ENCODE measurements around the gene CEBPG.

CEBPG gene

GRCh38 chr19:33375837-33376159 is 2.3 kb downstream of the CEBPG start:
- H3K27ac ChIP-seq, result no peak overlapping the region; the same call in 1 of the 2 replicates

GRCh38 chr19:33376423-33376822 is 2.9 kb downstream of the CEBPG start:
- TF ChIP-seq ZFX (IDR thresholded peaks at IDR 0.05), result no peak
- TF ChIP-seq CTCF (conservative IDR thresholded peaks at IDR 0.05), result no peak
- H3K27ac ChIP-seq, result no peak overlapping the region

More at GRCh38 chr19:33375837-33376159, 2.3 kb downstream of the CEBPG start:
- TF ChIP-seq CTCF (conservative IDR thresholded peaks at IDR 0.05), result no peak

- H3K27ac ChIP-seq, result no peak overlapping the region; the same call in 1 of the 2 replicates
- no peak for TF ChIP-seq ZFX (IDR thresholded peaks at IDR 0.05)
- no peak for TF ChIP-seq CTCF (conservative IDR thresholded peaks at IDR 0.05)
Observed at GRCh38 chr19:33376941-33377557, 3.5 kb downstream of the CEBPG start.

GRCh38 chr19:33377586-33378475 is 4.3 kb downstream of the CEBPG start:
- no peak overlapping the region for H3K27ac ChIP-seq
- TF ChIP-seq ZFX (IDR thresholded peaks at IDR 0.05) (no peak), CTCF (conservative IDR thresholded peaks at IDR 0.05) (no peak)

GRCh38 chr19:33379151-33379829 is 5.8 kb downstream of the CEBPG start:
- TF ChIP-seq ZFX (IDR thresholded peaks at IDR 0.05) (no peak), CTCF (conservative IDR thresholded peaks at IDR 0.05) (no peak)
- H3K27ac ChIP-seq, result no peak overlapping the region

- TF ChIP-seq ZFX (IDR thresholded peaks at IDR 0.05) (no peak), CTCF (conservative IDR thresholded peaks at IDR 0.05) (no peak)
- H3K27ac ChIP-seq, result no peak overlapping the region
Observed at GRCh38 chr19:33381101-33381500, 7.6 kb downstream of the CEBPG start.

GRCh38 chr19:33382006-33382405 is 8.5 kb downstream of the CEBPG start:
- TF ChIP-seq ZFX (IDR thresholded peaks at IDR 0.05) (no peak), CTCF (conservative IDR thresholded peaks at IDR 0.05) (no peak)
- H3K27ac ChIP-seq, result no peak overlapping the region
